Measurements from ENCODE around the gene PTCD3. TPM values are rescaled to one million over a fixed set of nuclear protein-coding genes. Genes with fewer than 3 reads are reported as not detected.
A peak's percentile ranks its signal among the peaks of the same experiment; 100 is the strongest.

PTCD3 gene
- total RNA-seq, 2 experiments from 2014 or later, result 180 to 191 TPM

DNA sequence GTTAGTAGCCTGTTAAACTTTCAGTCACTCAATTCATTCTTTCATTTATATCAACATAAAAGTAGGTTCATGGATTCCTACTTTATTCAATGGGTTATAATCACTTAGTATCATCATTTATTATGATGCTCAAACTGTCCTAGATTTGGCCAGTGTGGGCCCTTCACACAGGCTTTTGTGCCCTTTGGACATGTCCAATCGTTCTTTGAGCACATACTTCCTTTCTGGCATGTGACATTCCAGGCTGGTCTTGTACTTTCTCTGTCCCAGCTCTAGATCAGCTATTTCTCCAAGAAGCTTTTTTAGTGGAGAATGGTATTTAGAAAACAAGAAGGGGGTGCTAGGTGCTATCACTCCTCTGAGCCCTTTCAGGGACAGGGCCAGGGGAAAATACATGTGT lies 11.8 kb upstream of the PTCD3 start:
- H3K9me3 Mint-ChIP-seq, result no peaks in the 10 kb centered on the region
- POLR2A ChIA-PET, result interaction anchor here (1.2 kb wide), 1 partner anchor 101 kb away, joined by 3 read pairs; the partner anchor contains the start of gene IMMT

DNA sequence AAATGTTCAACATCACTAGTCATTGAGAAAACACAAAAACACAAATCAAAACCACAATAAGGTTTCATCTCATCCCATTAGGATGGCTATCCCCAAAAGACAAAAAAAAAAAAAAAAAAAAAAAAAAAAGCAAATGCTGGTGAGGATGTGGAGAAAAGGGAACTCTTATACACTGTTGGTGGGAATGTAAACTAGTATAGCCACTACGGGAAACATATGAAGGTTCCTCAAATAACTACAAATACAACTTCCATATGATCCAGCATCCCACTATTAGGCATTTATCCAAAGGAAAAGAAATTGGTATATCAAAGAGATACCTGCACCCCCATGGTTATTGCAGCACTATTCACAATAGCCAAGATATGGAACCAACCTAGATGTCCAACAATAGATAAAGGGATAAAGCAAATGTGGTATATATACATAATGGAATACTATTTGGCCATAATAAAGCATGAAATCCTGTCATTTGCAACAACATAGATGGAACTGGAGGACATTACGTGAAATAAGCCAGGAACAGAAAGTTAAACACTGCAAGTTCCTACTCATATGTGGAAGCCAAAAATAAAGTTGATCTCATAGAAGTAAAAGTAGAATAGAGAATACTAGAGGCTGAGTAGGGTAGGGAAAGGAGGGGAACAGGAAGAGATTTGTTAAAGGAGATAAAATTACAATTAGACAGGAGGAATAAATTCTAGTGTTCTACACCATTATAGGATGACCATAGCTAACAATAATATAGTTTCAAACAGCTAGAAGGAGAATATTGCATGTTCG lies 8.7 kb upstream of the PTCD3 start:
- DNase-seq (no peak), ATAC-seq (no peak)
- ChIA-PET POLR2A (interaction anchor here (0.9 to 1.3 kb wide), 3 partner anchors 9 to 244 kb away, joined by 3 to 8 read pairs (median 3); partner anchors contain the start of genes POLR1A and PTCD3), CTCF (interaction anchor here (1.2 to 1.7 kb wide), 3 partner anchors 9 to 18 kb away, joined by 4 to 5 read pairs (median 5); no protein-coding TSS in a partner anchor)
- peaks cover 2% of the 10 kb centered on the region for H3K9me3 Mint-ChIP-seq
- intact Hi-C loops (cut with micrococcal nuclease), result no loop called here
- no peak overlapping the region for H3K4me3 Mint-ChIP-seq
- TF ChIP-seq, protein P1, sequence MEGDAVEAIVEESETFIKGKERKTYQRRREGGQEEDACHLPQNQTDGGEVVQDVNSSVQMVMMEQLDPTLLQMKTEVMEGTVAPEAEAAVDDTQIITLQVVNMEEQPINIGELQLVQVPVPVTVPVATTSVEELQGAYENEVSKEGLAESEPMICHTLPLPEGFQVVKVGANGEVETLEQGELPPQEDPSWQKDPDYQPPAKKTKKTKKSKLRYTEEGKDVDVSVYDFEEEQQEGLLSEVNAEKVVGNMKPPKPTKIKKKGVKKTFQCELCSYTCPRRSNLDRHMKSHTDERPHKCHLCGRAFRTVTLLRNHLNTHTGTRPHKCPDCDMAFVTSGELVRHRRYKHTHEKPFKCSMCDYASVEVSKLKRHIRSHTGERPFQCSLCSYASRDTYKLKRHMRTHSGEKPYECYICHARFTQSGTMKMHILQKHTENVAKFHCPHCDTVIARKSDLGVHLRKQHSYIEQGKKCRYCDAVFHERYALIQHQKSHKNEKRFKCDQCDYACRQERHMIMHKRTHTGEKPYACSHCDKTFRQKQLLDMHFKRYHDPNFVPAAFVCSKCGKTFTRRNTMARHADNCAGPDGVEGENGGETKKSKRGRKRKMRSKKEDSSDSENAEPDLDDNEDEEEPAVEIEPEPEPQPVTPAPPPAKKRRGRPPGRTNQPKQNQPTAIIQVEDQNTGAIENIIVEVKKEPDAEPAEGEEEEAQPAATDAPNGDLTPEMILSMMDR (IDR thresholded peaks at IDR 0.05), result no peak
- H3K4me1 Mint-ChIP-seq (ENCODE audit: low read depth), result peaks cover 30% of the 10 kb centered on the region
- H3K27ac Mint-ChIP-seq, result no peak overlapping the region
- no peaks in the 10 kb centered on the region for H3K27me3 Mint-ChIP-seq
- peaks cover 52% of the 10 kb centered on the region for H3K36me3 Mint-ChIP-seq (ENCODE audit: low read depth)

More for the DNA sequence above, 11.8 kb upstream of the PTCD3 start:
- Mint-ChIP-seq H3K27me3 (no peaks in the 10 kb centered on the region), H3K4me1 (ENCODE audit: low read depth) (peaks cover 15% of the 10 kb centered on the region), H3K27ac (no peak overlapping the region), H3K36me3 (ENCODE audit: low read depth) (peaks cover 50% of the 10 kb centered on the region), H3K4me3 (no peak overlapping the region)
- ATAC-seq (no peak), DNase-seq (no peak)
- CTCF ChIA-PET, result interaction anchor here (1.0 kb wide), 1 partner anchor 53 kb away, joined by 3 read pairs; no protein-coding TSS in a partner anchor
- TF ChIP-seq, protein P1 (IDR thresholded peaks at IDR 0.05), result no peak
- intact Hi-C loops (cut with micrococcal nuclease), result no loop called here

DNA sequence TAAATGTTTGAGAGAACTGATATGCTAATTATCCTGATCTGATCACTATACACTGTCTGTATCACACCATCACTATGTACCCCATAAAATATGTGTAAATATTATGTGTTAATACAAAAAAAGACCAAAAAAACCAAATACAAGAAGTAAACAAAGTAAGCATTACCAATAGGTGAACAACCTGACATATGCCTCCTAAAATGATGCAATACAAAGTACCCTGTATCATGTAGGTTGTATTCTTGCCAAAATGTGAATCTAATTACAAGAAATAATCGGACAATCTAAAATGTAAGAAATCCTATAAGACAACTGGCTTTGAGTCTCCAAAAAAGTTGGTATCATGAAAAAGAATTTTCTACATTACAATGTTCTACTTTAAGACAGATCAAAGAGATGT lies 8.1 kb upstream of the PTCD3 start:
- ATAC-seq (no peak), DNase-seq (no peak)
- H3K36me3 Mint-ChIP-seq (ENCODE audit: low read depth), result peaks cover 56% of the 10 kb centered on the region
- TF ChIP-seq, protein P1 (IDR thresholded peaks at IDR 0.05), result no peak
- H3K9me3 Mint-ChIP-seq, result peaks cover 2% of the 10 kb centered on the region
- H3K27me3 Mint-ChIP-seq, result no peaks in the 10 kb centered on the region
- no peak overlapping the region for H3K4me3 Mint-ChIP-seq
- ChIA-PET CTCF (interaction anchor here (1.2 to 1.6 kb wide), 3 partner anchors 9 to 271 kb away, joined by 3 to 5 read pairs (median 5); no protein-coding TSS in a partner anchor), POLR2A (interaction anchor here (0.9 to 1.2 kb wide), 2 partner anchors 245 to 486 kb away, joined by 3 read pairs; partner anchors contain the start of gene C2orf68)
- intact Hi-C loops (cut with micrococcal nuclease), result no loop called here
- peak overlapping the region; percentile 20 for H3K27ac Mint-ChIP-seq
- peaks cover 37% of the 10 kb centered on the region for H3K4me1 Mint-ChIP-seq (ENCODE audit: low read depth)

DNA sequence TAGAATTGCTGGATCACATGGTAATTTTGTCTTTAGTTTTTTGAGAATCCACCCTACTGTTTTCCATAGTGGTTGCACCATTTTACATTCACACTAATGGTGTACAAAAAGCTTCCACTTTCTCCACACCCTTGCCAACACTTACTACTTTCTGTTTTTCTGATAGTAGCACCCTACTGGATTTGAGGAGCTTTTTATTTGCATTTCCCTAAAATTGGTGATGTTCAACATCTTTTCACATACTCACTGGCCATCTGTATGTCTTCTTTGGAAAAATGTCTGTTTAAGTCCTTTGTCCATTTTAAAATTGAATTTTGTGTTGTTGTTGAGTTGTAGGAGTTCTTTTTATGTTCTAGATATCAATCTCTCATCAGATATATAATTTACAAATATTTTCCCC lies 3.9 kb upstream of the PTCD3 start:
- Mint-ChIP-seq H3K4me1 (ENCODE audit: low read depth) (peaks cover 48% of the 10 kb centered on the region), H3K27ac (peak overlapping the region; percentile 18), H3K36me3 (ENCODE audit: low read depth) (peaks cover 56% of the 10 kb centered on the region), H3K27me3 (no peaks in the 10 kb centered on the region), H3K4me3 (peak overlapping the region; percentile 4), H3K9me3 (peaks cover 2% of the 10 kb centered on the region)
- intact Hi-C loops (cut with micrococcal nuclease), result loop anchor here (10.0 kb wide), 1 partner anchor 83 kb away; no protein-coding TSS in a partner anchor
- ChIA-PET POLR2A (no interaction called here), CTCF (no interaction called here)
- ATAC-seq (no peak), DNase-seq (no peak)
- TF ChIP-seq, protein P1 (IDR thresholded peaks at IDR 0.05), result no peak
